IPS-18a (cell line): ENCODE results near the gene LRRIQ4.

Source experiments
- H3K27ac ChIP-seq: one replicate; pipeline ENCODE4 v1.5.1; 2013; ENCODE audit warnings: low read length
- H3K27me3 ChIP-seq: one replicate; pipeline ENCODE4 v1.6.1; 2013; ENCODE audit warnings: mild to moderate bottlenecking, low read length; ENCODE audit not compliant: control insufficient read depth, insufficient read depth
- H3K36me3 ChIP-seq: one replicate; pipeline ENCODE4 v1.6.1; 2013; ENCODE audit warnings: low read depth, low read length; ENCODE audit not compliant: control insufficient read depth
- H3K4me1 ChIP-seq: one replicate; pipeline ENCODE4 v1.6.1; 2013; ENCODE audit warnings: low read depth, low read length; ENCODE audit not compliant: control insufficient read depth
- H3K4me3 ChIP-seq: one replicate; pipeline ENCODE4 v1.5.1; 2013; ENCODE audit warnings: low read length
- H3K9ac ChIP-seq: one replicate; pipeline ENCODE4 v1.6.1; 2013; ENCODE audit warnings: mild to moderate bottlenecking, low read length, moderate library complexity
- H3K9me3 ChIP-seq: one replicate; pipeline ENCODE4 v1.6.1; 2013; ENCODE audit warnings: low read depth, low read length; ENCODE audit not compliant: control insufficient read depth

LRRIQ4 gene

GRCh38 chr3:169813757-169814517 lies 1.3 kb downstream of the LRRIQ4 start:
- Histone ChIP-seq H3K27me3 (peaks cover 40% of the 10 kb centered on the region), H3K27ac (no peak overlapping the region), H3K9me3 (peaks cover 5% of the 10 kb centered on the region), H3K4me3 (no peak overlapping the region), H3K36me3 (no peaks in the 10 kb centered on the region), H3K4me1 (peaks cover 11% of the 10 kb centered on the region), H3K9ac (no peak overlapping the region)

- Histone ChIP-seq H3K27ac (no peak overlapping the region), H3K36me3 (no peaks in the 10 kb centered on the region), H3K4me3 (no peak overlapping the region), H3K27me3 (peaks cover 40% of the 10 kb centered on the region), H3K9ac (no peak overlapping the region), H3K9me3 (peaks cover 5% of the 10 kb centered on the region), H3K4me1 (peaks cover 11% of the 10 kb centered on the region)
These were observed 3.0 kb downstream of the LRRIQ4 start for GRCh38 chr3:169815590-169816150.

- no peak overlapping the region for H3K4me3 ChIP-seq
- H3K27me3 ChIP-seq, result peaks cover 17% of the 10 kb centered on the region
- H3K36me3 ChIP-seq, result no peaks in the 10 kb centered on the region
- peaks cover 4% of the 10 kb centered on the region for H3K4me1 ChIP-seq
- no peak overlapping the region for H3K9ac ChIP-seq
- H3K9me3 ChIP-seq, result peaks cover 5% of the 10 kb centered on the region
- H3K27ac ChIP-seq, result no peak overlapping the region
These were observed 5.6 kb downstream of the LRRIQ4 start for GRCh38 chr3:169818316-169818715.

GRCh38 chr3:169822091-169822490 lies 9.4 kb downstream of the LRRIQ4 start:
- Histone ChIP-seq H3K4me1 (no peaks in the 10 kb centered on the region), H3K9me3 (no peaks in the 10 kb centered on the region), H3K27ac (no peak overlapping the region), H3K36me3 (no peaks in the 10 kb centered on the region), H3K4me3 (no peak overlapping the region), H3K27me3 (no peaks in the 10 kb centered on the region), H3K9ac (no peak overlapping the region)

GRCh38 chr3:169822540-169822939 lies 9.9 kb downstream of the LRRIQ4 start:
- no peak overlapping the region for H3K27ac ChIP-seq

GRCh38 chr3:169822983-169823382 lies 10.3 kb downstream of the LRRIQ4 start:
- H3K36me3 ChIP-seq, result no peaks in the 10 kb centered on the region
- H3K9ac ChIP-seq, result no peak overlapping the region
- no peaks in the 10 kb centered on the region for H3K4me1 ChIP-seq
- H3K27me3 ChIP-seq, result no peaks in the 10 kb centered on the region
- no peak overlapping the region for H3K4me3 ChIP-seq
- no peaks in the 10 kb centered on the region for H3K9me3 ChIP-seq
- H3K27ac ChIP-seq, result no peak overlapping the region

More at GRCh38 chr3:169822540-169822939, 9.9 kb downstream of the LRRIQ4 start:
- no peaks in the 10 kb centered on the region for H3K36me3 ChIP-seq
- H3K4me3 ChIP-seq, result no peak overlapping the region
- no peaks in the 10 kb centered on the region for H3K9me3 ChIP-seq
- H3K27me3 ChIP-seq, result no peaks in the 10 kb centered on the region
- H3K4me1 ChIP-seq, result no peaks in the 10 kb centered on the region
- H3K9ac ChIP-seq, result no peak overlapping the region

GRCh38 chr3:169825316-169825715 lies 12.6 kb downstream of the LRRIQ4 start:
- Histone ChIP-seq H3K27ac (no peak overlapping the region), H3K27me3 (no peaks in the 10 kb centered on the region), H3K4me3 (no peak overlapping the region), H3K9ac (no peak overlapping the region), H3K9me3 (no peaks in the 10 kb centered on the region), H3K36me3 (no peaks in the 10 kb centered on the region), H3K4me1 (no peaks in the 10 kb centered on the region)

- H3K27me3 ChIP-seq, result no peaks in the 10 kb centered on the region
- H3K36me3 ChIP-seq, result no peaks in the 10 kb centered on the region
- H3K9me3 ChIP-seq, result no peaks in the 10 kb centered on the region
- H3K27ac ChIP-seq, result no peak overlapping the region
- H3K9ac ChIP-seq, result no peak overlapping the region
- H3K4me3 ChIP-seq, result no peak overlapping the region
- H3K4me1 ChIP-seq, result no peaks in the 10 kb centered on the region
These were observed 15.0 kb downstream of the LRRIQ4 start for GRCh38 chr3:169827712-169828111.

GRCh38 chr3:169835533-169835932 lies 22.9 kb downstream of the LRRIQ4 start:
- no peak overlapping the region for H3K9ac ChIP-seq
- no peaks in the 10 kb centered on the region for H3K4me1 ChIP-seq
- no peak overlapping the region for H3K27ac ChIP-seq
- no peaks in the 10 kb centered on the region for H3K9me3 ChIP-seq
- no peaks in the 10 kb centered on the region for H3K36me3 ChIP-seq
- no peak overlapping the region for H3K4me3 ChIP-seq
- no peaks in the 10 kb centered on the region for H3K27me3 ChIP-seq

GRCh38 chr3:169836078-169836941 lies 23.6 kb downstream of the LRRIQ4 start:
- Histone ChIP-seq H3K4me1 (no peaks in the 10 kb centered on the region), H3K9ac (no peak overlapping the region), H3K27ac (no peak overlapping the region), H3K9me3 (no peaks in the 10 kb centered on the region), H3K4me3 (no peak overlapping the region), H3K36me3 (no peaks in the 10 kb centered on the region), H3K27me3 (no peaks in the 10 kb centered on the region)

- Histone ChIP-seq H3K4me3 (no peak overlapping the region), H3K4me1 (no peaks in the 10 kb centered on the region), H3K9me3 (no peaks in the 10 kb centered on the region), H3K27me3 (no peaks in the 10 kb centered on the region), H3K27ac (no peak overlapping the region), H3K9ac (no peak overlapping the region), H3K36me3 (no peaks in the 10 kb centered on the region)
These were observed 24.2 kb downstream of the LRRIQ4 start for GRCh38 chr3:169836942-169837275.
